ENCODE measurements around the gene CCDC197. TPM values are rescaled to one million over a fixed set of nuclear protein-coding genes. Genes with fewer than 3 reads are reported as not detected.

Gene CCDC197
- total RNA-seq, 1 experiment from 2014 or later: not detected

DNA sequence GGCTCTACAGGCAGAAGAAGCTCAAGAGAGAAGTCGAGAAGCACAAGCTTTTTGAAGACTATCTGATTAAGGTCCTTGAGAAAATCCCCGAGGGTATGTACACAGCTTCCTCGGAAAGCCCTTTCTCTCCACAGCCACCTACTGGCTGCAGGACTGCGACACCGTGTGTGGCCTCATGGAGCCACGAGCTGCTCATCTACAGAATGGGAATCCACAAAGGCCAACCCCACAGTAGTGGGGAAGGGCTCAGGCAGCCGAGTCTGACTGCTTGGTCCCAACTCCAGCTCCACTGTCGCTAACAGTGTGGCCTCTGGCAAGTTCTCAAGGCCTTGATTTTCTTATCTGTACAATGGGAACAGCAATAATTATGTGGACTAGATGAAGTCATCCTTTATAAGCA is 2.5 kb downstream of the CCDC197 start:
- H3K9me3 ChIP-seq (ENCODE audit: control insufficient read depth, low read depth, low read length): no peaks in the 10 kb centered on the region
- H2BK5ac ChIP-seq (ENCODE audit: insufficient read length, low read length): no peak overlapping the region
- no peak overlapping the region for H3K14ac ChIP-seq (ENCODE audit: insufficient read depth, low read length)
- H4K91ac ChIP-seq (ENCODE audit: insufficient read length, low read depth, low read length): no peak overlapping the region
- H3K27me3 Mint-ChIP-seq (ENCODE audit: low read depth): peaks cover 10% of the 10 kb centered on the region
- H3K23ac ChIP-seq (ENCODE audit: insufficient read length, low read depth, low read length): no peak overlapping the region
- no CpG with 5 or more reads among the region's 8 CpGs for WGBS (ENCODE audit: extremely low coverage, insufficient read length, low lambda C conversion rate)
- H3K27ac Mint-ChIP-seq: no peak overlapping the region
- no peak overlapping the region for H4K5ac ChIP-seq (ENCODE audit: insufficient read length, low read depth, low read length)
- no peak overlapping the region for H3K4me3 Mint-ChIP-seq
- H3K27me3 ChIP-seq (ENCODE audit: insufficient read depth, low read length): no peaks in the 10 kb centered on the region
- no peak overlapping the region for H3T11ph ChIP-seq (ENCODE audit: low read length)
- no peak overlapping the region for H4K8ac ChIP-seq (replicated peaks; ENCODE audit: insufficient read length, low read depth, low read length)
- no peak overlapping the region for H2AK5ac ChIP-seq (ENCODE audit: insufficient read length, low read length)
- H3K4ac ChIP-seq (ENCODE audit: low read depth, low read length): no peak overlapping the region
- H3K56ac ChIP-seq (ENCODE audit: insufficient read length, low read depth, low read length): no peak overlapping the region
- no peak overlapping the region for H3K4me2 ChIP-seq (ENCODE audit: insufficient read depth, insufficient read length, low read length)
- no peaks in the 10 kb centered on the region for H4K20me1 ChIP-seq (ENCODE audit: control insufficient read depth, insufficient read depth, insufficient read length)
- H3K9me3 Mint-ChIP-seq: no peaks in the 10 kb centered on the region
- no peak overlapping the region for H2BK15ac ChIP-seq (ENCODE audit: low read depth, low read length)
- no peak overlapping the region for H2BK120ac ChIP-seq (ENCODE audit: low read depth, low read length, poor library complexity, severe bottlenecking)
- no peaks in the 10 kb centered on the region for H3K79me2 ChIP-seq (ENCODE audit: insufficient read depth, low read length)
- H3K79me1 ChIP-seq (ENCODE audit: insufficient read depth, low read depth, low read length, poor library complexity, severe bottlenecking): no peaks in the 10 kb centered on the region
- H3K18ac ChIP-seq (ENCODE audit: insufficient read length, low read depth, low read length): no peak overlapping the region
- H2AFZ ChIP-seq (ENCODE audit: low read length): no peak overlapping the region
- H3K23me2 ChIP-seq (ENCODE audit: insufficient read length, low read depth, low read length, poor library complexity, severe bottlenecking): no peaks in the 10 kb centered on the region
- H3K36me3 Mint-ChIP-seq (ENCODE audit: insufficient read depth in 1 of 3, low read depth in 3 of 3): no peaks in the 10 kb centered on the region
- no peak overlapping the region for H2BK20ac ChIP-seq (ENCODE audit: low read depth, low read length, poor library complexity, severe bottlenecking)
- H3K9ac ChIP-seq (ENCODE audit: extremely low read depth, insufficient read length, low read length): no peak overlapping the region
- TF ChIP-seq, protein P1, sequence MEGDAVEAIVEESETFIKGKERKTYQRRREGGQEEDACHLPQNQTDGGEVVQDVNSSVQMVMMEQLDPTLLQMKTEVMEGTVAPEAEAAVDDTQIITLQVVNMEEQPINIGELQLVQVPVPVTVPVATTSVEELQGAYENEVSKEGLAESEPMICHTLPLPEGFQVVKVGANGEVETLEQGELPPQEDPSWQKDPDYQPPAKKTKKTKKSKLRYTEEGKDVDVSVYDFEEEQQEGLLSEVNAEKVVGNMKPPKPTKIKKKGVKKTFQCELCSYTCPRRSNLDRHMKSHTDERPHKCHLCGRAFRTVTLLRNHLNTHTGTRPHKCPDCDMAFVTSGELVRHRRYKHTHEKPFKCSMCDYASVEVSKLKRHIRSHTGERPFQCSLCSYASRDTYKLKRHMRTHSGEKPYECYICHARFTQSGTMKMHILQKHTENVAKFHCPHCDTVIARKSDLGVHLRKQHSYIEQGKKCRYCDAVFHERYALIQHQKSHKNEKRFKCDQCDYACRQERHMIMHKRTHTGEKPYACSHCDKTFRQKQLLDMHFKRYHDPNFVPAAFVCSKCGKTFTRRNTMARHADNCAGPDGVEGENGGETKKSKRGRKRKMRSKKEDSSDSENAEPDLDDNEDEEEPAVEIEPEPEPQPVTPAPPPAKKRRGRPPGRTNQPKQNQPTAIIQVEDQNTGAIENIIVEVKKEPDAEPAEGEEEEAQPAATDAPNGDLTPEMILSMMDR (conservative IDR thresholded peaks at IDR 0.05): peak; percentile 34; the same call in 1 of the 3 replicates
- peaks cover 4 to 27% of the 10 kb centered on the region in 2 experiments for H3K4me1 Mint-ChIP-seq
- H2BK12ac ChIP-seq (ENCODE audit: insufficient read length, low read depth, low read length): no peak overlapping the region
- H3K4me1 ChIP-seq (ENCODE audit: insufficient read depth, low read length): no peaks in the 10 kb centered on the region
- no peak for DNase-seq
- H3K27ac ChIP-seq (ENCODE audit: insufficient read length, low read depth, low read length): no peak overlapping the region

All from H9 (cell line).